Right renal cortex interstitium (tissue), 3 donors: Measurements from ENCODE around the gene FRMD3. TPM values are rescaled to one million over a fixed set of nuclear protein-coding genes. Genes with fewer than 3 reads are reported as not detected.
"Not testable (repeated sequence)": the region's sequence is repeated elsewhere in the genome, so short reads cannot be mapped to it uniquely, and the experiment has no call there.

ENCODE experiments used
- DNase-seq, 3 donors: peaks; one replicate each; pipeline ENCODE4 v3.0.0-alpha.2; 2013; ENCODE audit warnings: low read depth in 3 of 3, low spot score in 2 of 3
- polyA plus RNA-seq, 3 donors: library from polyadenylated mRNA; unstranded; fragments of 120-200 nt; gene quantifications; one replicate each; pipeline ENCODE4 v1.2.1, GENCODE V29; 2013; ENCODE audit not compliant: insufficient read length in 3 of 3

FRMD3 gene
- polyA plus RNA-seq, 3 donors: 22.8 to 27.0 (median 26.8) TPM

GRCh38 chr9:83526211-83526610 is 12.0 kb downstream of the FRMD3 start:
- DNase-seq: no peak

DNA sequence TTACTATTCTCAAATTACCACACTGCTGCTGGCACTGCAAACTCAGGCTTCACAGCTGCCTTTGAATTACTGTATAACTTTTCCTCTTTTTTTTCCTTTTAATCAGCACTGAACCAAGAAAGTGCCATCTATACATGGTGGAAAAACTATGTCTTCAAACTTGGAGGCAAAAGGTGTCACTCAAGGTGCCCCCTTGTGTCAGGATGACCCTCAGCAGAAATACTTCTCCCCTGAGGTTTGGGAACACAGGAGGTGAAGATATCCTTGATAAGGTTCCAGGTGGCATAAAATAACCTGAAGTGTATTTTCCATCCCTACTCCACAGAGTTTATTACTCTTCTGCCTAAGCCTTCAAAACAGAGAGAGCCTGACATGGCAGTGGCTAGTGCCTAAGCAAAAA is 14.5 kb downstream of the FRMD3 start:
- DNase-seq: no peak

- DNase-seq: no peak
Measured at GRCh38 chr9:83521411-83521810, 16.8 kb downstream of the FRMD3 start.

- DNase-seq: no peak
Measured at GRCh38 chr9:83521011-83521410, 17.2 kb downstream of the FRMD3 start.

DNA sequence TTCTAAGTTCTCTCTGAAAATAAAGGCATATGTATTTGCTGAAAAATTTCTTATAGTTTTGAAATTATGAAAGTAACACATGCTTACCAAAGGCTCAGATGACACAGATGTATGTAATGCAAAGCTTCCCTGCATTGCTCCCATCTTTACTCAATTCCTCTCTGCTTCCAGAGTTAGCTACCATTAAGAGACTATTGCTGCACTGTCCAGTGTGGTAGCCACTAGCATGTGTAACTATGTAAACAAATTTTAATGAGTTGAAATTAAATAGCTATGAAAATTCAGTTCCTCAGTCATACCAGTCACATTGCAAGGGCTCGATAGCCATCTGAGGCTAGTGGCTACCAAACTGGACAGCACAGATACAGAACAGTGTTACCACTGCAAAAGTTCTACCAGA is 17.9 kb downstream of the FRMD3 start:
- DNase-seq: no peak

DNA sequence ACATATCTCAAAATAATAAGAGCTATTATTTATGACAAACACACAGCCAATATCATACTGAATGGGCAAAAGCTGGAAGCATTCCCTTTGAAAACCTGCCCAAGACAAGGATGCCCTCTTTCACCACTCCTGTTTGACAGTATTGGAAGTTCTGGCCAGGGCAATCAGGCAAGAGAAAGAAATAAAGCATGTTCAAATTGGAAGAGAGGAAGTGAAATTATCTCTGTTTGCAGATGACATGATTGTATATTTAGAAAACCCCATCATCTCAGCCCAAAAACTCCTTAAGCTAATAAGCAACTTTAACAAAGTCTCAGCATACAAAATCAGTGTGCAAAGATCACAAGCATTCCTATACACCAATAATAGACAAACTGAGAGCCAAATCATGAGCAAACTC is 20.2 kb downstream of the FRMD3 start:
- DNase-seq: not testable (repeated sequence)

DNA sequence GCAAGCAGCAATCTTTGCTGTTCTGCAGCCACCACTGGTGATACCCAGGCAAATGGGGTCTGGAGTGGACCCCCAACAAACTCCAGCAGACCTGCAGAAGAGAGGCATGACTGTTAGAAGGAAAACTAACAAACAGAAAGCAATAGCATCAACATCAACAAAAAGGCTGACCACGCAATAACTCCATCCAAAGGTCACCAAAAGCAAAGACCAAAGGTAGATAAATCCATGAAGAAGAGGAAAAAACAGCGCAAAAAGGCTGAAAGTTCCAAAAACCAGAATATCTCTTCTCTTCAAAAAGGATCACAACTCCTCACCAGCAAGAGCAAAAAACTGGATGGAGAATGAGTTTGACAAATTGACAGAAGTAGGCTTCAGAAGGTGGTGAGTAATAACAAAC is 23.4 kb downstream of the FRMD3 start:
- DNase-seq: no peak

DNA sequence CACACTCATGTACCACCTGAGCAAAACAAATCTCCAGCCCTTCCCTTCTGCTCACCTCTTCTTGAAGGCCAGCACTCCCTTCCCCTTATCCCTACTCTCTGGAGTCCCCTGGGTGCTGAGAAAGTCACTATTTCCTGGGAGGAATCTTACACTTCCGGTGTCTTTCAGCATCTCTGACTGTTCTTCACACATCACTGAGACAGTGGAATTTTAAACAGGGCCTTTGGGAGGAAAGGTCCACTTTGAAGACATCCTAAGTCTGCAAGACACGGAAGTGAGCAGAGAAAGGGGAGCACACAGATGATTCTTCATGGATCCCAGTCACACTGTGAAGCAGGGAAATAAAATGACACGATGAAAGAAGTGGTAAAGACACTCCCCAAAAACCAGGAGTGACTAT is 25.6 kb downstream of the FRMD3 start:
- no peak for DNase-seq

DNA sequence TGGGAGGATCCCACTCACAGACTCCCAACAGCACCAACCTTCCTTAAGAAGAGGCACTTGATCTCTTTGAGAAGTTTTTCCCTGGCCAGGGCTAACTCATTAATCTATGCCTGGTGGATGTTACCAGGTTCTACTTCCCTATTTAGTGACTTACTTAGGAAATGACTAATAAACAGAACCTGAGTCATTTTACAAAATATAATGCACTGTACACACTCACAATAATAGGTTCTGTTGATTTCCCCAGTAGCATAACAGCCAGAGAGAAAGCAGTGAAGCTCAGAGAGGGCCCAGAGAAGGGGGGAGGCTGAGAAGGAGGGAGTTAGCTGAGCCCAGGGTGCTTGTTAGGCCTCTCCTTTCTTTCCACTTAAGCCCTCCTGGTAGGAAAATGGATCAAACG is 27.1 kb downstream of the FRMD3 start:
- DNase-seq: no peak

- DNase-seq: no peak
Measured at GRCh38 chr9:83509402-83509801, 28.8 kb downstream of the FRMD3 start.

DNA sequence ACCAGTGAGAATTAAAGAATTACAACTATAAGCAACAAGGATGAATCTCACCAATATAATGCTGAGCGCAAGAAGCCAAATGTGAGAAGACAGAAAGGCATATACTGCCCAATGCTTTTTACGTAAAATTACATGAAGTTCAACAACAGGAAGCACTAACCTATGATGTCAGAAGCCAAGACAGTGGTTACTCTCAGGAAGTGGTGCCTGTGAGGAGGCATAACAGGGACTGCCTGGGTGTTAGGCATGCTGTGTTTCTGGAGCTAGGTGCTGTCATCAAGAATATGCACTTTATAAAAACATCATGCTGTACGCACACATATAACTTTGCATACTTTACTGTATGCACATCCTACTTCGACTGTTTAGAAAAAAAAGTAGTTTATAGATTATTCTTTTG is 30.1 kb downstream of the FRMD3 start:
- DNase-seq: no peak

- no peak for DNase-seq
Measured at GRCh38 chr9:83505282-83505681, 32.9 kb downstream of the FRMD3 start.

DNA sequence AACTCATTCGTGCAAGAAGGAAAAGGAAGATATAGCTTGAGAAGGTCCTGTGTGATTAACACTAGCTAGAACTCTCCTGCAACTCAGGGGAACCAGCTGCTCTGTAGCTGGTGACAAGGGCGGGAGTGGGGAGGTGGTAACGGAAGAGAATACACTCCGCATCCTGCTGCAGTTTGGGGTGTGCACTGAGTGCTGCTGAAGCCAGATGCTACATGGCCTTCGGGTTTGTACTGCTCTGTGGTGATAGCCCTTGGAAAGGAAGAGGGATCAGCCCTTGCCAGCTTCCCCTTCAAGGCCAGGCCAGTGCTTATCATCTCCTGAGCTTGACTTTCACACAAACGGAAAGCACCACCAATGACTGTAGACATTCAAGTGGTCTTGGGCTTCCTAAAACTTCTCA is 34.3 kb downstream of the FRMD3 start:
- DNase-seq: no peak

DNA sequence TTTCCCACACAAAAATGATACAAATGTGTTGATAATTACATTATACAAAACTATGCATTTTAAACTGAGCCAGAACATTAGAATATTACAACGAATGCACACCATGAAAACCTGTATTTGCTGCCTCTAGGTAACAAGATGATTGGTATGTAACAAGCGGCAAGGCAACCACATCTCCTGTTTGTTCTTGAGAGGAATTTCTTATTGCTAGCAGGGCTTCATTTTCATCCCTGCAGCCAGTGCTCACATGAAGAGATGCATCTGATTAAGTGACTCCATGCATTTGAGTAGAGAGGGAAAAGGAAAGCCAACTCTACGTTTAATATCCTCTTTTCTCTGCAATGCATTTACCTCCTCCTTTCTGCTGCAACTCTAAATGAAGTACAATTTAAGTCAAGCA is 36.6 kb downstream of the FRMD3 start:
- no peak for DNase-seq

DNA sequence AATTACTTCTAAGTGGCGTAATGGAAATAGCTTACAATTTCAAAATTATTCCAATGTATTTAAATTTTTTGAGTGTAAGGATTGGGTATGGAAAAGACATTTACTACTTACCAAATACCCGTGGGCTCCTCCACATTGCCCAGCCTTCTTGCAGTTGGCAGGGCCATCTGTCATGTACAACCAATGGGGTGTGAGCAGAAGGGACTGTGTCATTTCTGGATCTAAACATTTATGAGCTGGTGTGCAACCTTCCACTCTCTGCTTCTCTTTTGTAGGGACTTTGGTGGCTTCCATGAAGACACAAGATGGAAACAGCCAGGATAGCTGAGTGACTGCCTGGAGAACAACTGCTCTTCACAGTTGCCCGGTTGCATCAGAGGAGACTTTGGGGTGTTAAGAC is 40.8 kb downstream of the FRMD3 start:
- DNase-seq: no peak

DNA sequence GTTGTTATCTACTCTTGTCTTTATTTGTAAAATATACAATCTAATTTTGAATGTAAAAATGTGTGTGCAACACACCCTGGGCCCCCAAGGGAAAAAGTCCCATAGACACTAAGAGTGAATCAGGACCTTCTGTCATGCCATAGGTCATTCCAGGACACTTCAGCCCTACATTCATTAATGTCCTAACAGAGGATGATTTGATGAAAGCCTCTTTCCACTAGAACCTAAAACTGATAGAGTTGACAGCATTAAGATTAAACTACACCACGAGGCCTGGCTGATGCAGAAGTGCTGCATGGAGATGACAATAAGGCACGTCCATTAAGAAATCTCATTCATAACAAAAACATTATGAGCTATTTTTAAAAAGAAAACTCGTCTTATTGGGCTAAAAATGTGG is 46.2 kb downstream of the FRMD3 start:
- DNase-seq: no peak

DNA sequence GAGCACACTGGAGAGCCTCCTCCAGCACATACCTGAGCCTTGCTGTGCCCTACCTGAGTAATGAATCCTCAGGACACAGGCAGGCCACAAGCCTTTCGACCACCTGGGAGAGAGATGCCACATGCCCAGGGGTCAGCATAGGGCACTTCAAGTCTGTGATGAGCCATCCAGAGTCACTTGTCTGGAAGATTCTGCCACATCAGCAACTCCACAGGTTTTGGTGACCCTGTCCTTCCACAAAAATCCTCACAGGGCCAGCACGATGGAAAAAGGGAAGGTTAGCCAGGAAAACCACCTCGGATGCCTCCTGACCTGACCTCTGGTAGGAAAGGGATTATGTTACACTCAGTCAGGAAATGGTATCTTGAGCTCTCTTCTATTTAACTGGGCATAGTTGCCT is 46.8 kb downstream of the FRMD3 start:
- DNase-seq: no peak

DNA sequence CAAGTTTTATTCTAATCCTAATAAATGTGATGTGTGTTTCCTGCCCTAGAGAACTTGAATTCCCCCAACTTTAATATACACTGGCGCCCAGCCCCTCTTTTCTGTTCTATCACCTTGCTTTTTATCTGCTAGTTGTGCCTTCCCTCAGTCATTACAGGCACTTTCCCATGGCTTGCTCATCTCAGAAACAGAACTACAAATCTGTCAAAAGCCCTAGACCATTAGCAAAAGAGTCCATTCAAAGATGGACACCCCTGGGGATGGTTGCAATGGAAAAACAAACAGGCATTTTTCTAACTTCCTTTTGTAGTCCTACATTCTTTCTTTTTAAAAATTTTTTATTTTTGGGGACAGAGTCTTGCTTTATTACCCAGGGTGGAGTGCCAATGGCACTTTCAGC is 48.2 kb downstream of the FRMD3 start:
- DNase-seq: no peak

- no peak for DNase-seq
Measured at GRCh38 chr9:83484990-83485389, 53.2 kb downstream of the FRMD3 start.

GRCh38 chr9:83483223-83483622 is 55.0 kb downstream of the FRMD3 start:
- no peak for DNase-seq

DNA sequence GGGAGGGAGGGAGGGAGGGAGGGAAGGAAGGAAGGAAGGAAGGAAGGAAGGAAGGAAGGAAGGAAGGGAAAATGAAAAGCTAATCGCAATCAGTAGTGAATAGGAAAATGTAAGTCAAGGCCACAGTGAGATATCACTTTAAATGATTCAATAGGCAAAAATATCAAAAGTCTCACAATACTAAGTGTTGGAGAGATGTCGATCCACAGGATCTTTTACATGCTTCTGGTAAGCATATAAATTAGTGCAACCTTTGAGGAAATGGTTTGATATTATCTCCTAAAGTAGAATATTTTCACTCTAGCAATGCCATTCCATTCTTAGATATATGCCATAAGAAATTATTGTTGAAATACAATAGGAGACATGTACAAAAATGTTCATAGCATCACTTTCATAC is 58.4 kb downstream of the FRMD3 start:
- no peak for DNase-seq

DNA sequence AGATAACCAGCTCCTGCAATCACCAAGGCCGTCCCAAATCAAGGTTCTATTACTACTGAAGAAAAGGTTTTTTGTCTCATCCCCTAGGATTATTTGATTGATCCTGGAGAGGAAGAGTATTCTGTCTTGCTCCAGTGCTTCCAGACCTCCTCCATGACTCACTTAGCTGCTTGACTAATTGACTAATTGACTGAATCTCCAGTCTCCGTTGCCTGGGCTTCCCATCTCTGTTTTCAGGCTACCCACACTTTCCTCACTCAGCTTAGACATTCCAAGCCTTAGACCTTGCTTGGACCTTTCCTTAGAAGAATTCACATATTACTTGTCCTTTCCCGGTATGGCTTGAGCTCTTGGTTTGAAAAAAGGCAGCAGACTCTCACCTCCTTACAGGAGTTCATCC is 60.6 kb downstream of the FRMD3 start:
- DNase-seq: no peak

DNA sequence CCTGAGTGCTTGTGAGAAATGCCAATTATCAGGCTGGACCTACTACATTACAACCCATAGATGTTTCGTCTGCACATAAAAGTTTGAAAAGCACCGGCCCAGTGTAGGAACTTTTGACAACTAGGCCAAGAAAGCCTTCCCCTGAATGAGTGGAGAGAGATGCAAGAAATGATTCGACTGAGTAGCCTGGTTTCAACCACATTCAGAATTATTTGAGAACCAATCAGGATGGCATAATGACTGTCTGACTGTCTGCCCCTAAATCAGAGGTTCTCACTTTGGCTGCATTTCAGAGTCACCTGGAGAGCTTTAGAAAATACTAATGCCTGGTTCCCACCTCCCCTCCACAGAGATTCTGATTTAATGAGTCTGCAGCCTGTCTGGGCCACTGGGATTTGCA is 61.1 kb downstream of the FRMD3 start:
- DNase-seq: no peak

DNA sequence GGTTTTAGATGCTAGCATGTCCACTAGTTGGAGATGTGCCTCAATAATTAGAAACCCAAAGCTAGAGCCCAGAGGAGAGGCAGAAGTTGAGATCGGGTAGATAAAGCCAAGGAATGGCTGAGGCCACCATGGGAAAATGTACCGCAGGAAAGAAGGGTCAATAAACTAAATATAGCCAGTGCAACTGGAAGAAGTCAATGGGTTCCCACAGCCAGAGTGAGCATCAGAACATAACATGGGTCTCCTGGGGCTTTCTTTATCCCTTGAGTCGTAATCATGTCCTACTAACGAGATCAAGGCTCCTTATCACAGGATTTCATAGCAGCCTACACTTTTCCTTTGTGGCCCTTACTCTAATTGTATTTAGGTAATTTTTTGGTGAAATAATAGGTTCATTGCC is 61.7 kb downstream of the FRMD3 start:
- DNase-seq: no peak
